ENCODE results near the gene PPP2R2C. TPM values are rescaled to one million over a fixed set of nuclear protein-coding genes. Genes with fewer than 3 reads are reported as not detected.

PPP2R2C gene
- total RNA-seq, 6 experiments from 2014 or later: 0.12 to 0.27 TPM; not detected in 4

DNA sequence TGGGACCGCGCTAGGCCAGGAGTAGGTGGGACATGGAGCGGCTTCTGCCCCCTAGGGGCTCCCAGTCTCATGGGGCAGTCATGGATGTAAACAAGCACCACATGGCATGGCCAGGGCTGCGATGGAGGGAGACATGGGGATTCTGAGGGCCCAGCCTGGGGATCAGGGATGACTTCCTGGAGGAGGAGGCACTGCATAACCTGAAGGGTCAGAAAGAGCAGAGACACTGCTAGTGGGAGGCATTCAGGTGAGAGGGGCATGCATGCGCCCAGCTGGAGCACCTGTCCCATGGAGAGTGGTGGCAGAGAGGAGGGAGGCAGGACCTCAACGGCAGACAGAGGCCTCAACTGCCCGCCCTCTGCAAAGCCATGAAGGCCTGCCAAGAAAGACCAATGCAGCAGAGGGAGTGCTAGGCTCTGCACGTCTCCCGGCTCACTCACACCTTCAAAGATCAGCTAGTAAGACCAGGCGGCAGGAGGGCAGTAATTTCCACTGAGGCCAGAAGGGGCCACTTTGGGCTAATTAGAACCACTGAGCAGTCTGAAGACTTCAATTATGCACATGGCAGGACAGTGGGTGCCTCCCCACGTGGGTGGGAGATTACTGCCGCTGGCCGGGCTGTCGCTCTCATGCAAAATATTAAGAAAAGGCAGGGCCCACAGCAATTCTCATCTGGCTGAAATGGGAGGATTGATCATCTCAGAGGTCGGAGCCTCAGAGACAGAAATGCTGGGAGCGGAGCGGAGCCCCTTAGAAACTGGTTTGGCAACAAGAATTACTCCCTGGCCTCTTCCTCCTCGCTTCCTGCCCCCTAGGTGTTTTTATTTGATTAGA is 69.6 kb downstream of the PPP2R2C start:
- TF ChIP-seq, protein P1, sequence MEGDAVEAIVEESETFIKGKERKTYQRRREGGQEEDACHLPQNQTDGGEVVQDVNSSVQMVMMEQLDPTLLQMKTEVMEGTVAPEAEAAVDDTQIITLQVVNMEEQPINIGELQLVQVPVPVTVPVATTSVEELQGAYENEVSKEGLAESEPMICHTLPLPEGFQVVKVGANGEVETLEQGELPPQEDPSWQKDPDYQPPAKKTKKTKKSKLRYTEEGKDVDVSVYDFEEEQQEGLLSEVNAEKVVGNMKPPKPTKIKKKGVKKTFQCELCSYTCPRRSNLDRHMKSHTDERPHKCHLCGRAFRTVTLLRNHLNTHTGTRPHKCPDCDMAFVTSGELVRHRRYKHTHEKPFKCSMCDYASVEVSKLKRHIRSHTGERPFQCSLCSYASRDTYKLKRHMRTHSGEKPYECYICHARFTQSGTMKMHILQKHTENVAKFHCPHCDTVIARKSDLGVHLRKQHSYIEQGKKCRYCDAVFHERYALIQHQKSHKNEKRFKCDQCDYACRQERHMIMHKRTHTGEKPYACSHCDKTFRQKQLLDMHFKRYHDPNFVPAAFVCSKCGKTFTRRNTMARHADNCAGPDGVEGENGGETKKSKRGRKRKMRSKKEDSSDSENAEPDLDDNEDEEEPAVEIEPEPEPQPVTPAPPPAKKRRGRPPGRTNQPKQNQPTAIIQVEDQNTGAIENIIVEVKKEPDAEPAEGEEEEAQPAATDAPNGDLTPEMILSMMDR (IDR thresholded peaks at IDR 0.05): no peak
- TF ChIP-seq POLR2A (IDR thresholded peaks at IDR 0.05): no peak
- 31% methylated on average over 12 of the region's 18 CpGs for whole genome bisulfite sequencing (ENCODE audit: insufficient coverage, low coverage, low lambda C conversion rate, missing lambda C conversion rate)
- Histone ChIP-seq H3K27me3 (no peaks in the 10 kb centered on the region), H3K4me1 (no peaks in the 10 kb centered on the region), H3K27ac (no peak overlapping the region), H3K36me3 (no peaks in the 10 kb centered on the region), H3K4me3 (no peak overlapping the region), H3K9me3 (no peaks in the 10 kb centered on the region)
- DNase-seq: no peak
- no peak for ATAC-seq
- intact Hi-C loops (cut with DNase I): no loop called here

- Histone ChIP-seq H3K4me3 (no peak overlapping the region), H3K4me1 (no peaks in the 10 kb centered on the region), H3K36me3 (no peaks in the 10 kb centered on the region), H3K27me3 (no peaks in the 10 kb centered on the region), H3K27ac (no peak overlapping the region), H3K9me3 (no peaks in the 10 kb centered on the region)
- DNase-seq (no peak), ATAC-seq (no peak)
- intact Hi-C loops (cut with DNase I): no loop called here
- 61% methylated on average over 5 of the region's 9 CpGs for WGBS (ENCODE audit: insufficient coverage, low coverage, low lambda C conversion rate, missing lambda C conversion rate)
- no peak for TF ChIP-seq POLR2A (IDR thresholded peaks at IDR 0.05)
- TF ChIP-seq, protein P1 (IDR thresholded peaks at IDR 0.05): no peak
Observed at GRCh38 chr4:6401797-6402196, 70.6 kb downstream of the PPP2R2C start.

GRCh38 chr4:6396696-6397236 is 75.6 kb downstream of the PPP2R2C start:
- DNase-seq (no peak), ATAC-seq (no peak)
- H3K36me3 ChIP-seq: no peaks in the 10 kb centered on the region
- no peaks in the 10 kb centered on the region for H3K27me3 ChIP-seq
- no peaks in the 10 kb centered on the region for H3K9me3 ChIP-seq
- TF ChIP-seq POLR2A (IDR thresholded peaks at IDR 0.05): no peak
- TF ChIP-seq, protein P1 (IDR thresholded peaks at IDR 0.05): no peak
- WGBS (ENCODE audit: insufficient coverage, low coverage, low lambda C conversion rate, missing lambda C conversion rate): no CpG with 5 or more reads among the region's 12 CpGs
- H3K4me1 ChIP-seq: no peaks in the 10 kb centered on the region
- intact Hi-C loops (cut with DNase I): no loop called here
- no peak overlapping the region for H3K27ac ChIP-seq
- H3K4me3 ChIP-seq: no peak overlapping the region

- Histone ChIP-seq H3K36me3 (no peaks in the 10 kb centered on the region), H3K27ac (no peak overlapping the region), H3K27me3 (no peaks in the 10 kb centered on the region), H3K4me3 (no peak overlapping the region), H3K4me1 (no peaks in the 10 kb centered on the region), H3K9me3 (no peaks in the 10 kb centered on the region)
- ATAC-seq: no peak
- intact Hi-C loops (cut with DNase I): no loop called here
- TF ChIP-seq, protein P1 (IDR thresholded peaks at IDR 0.05): no peak
- no peak for TF ChIP-seq POLR2A (IDR thresholded peaks at IDR 0.05)
- WGBS (ENCODE audit: insufficient coverage, low coverage, low lambda C conversion rate, missing lambda C conversion rate): no CpG with 5 or more reads among the region's 17 CpGs
- DNase-seq: no peak
Observed at GRCh38 chr4:6395466-6396228, 76.8 kb downstream of the PPP2R2C start.

Data from right lobe of liver (tissue), 6 donors.